H9 (cell line): ENCODE data around the gene BASP1. TPM values are rescaled to one million over a fixed set of nuclear protein-coding genes. Genes with fewer than 3 reads are reported as not detected.
A peak's percentile ranks its signal among the peaks of the same experiment; 100 is the strongest.

Experiments used
- DNase-seq: peaks from one replicate; pipeline ENCODE4 v3.0.0-alpha.2; 2017
- H2AFZ ChIP-seq: one replicate; pipeline ENCODE4 v1.6.1; 2013; ENCODE audit warnings: mild to moderate bottlenecking, low read length, control low read depth, moderate library complexity
- H2AK5ac ChIP-seq: 2 replicates; pipeline ENCODE4 v1.6.1; 2013; ENCODE audit warnings: low read length, control low read depth, mixed read lengths; ENCODE audit not compliant: insufficient read length
- H2BK120ac ChIP-seq: one replicate; pipeline ENCODE4 v1.6.1; 2013; ENCODE audit warnings: low read depth, mild to moderate bottlenecking, low read length, control low read depth, inconsistent platforms; ENCODE audit not compliant: poor library complexity, severe bottlenecking
- H2BK12ac ChIP-seq: 2 replicates; pipeline ENCODE4 v1.6.1; 2013; ENCODE audit warnings: low read length, control low read depth, mixed read lengths, low read depth; ENCODE audit not compliant: insufficient read length
- H2BK15ac ChIP-seq: 2 replicates; pipeline ENCODE4 v1.6.1; 2013; ENCODE audit warnings: low read depth, low read length, control low read depth
- H2BK20ac ChIP-seq: one replicate; pipeline ENCODE4 v1.6.1; 2013; ENCODE audit warnings: low read depth, mild to moderate bottlenecking, low read length, control low read depth, inconsistent platforms; ENCODE audit not compliant: poor library complexity, severe bottlenecking
- H2BK5ac ChIP-seq: 2 replicates; pipeline ENCODE4 v1.6.1; 2013; ENCODE audit warnings: low read length, control low read depth, mixed read lengths; ENCODE audit not compliant: insufficient read length
- H3K14ac ChIP-seq: 2 replicates; pipeline ENCODE4 v1.6.1; 2013; ENCODE audit warnings: low read length, control low read depth; ENCODE audit not compliant: insufficient read depth
- H3K18ac ChIP-seq: 2 replicates; pipeline ENCODE4 v1.6.1; 2013; ENCODE audit warnings: low read depth, mild to moderate bottlenecking, mixed read lengths, low read length, control low read depth; ENCODE audit not compliant: insufficient read length
- H3K23ac ChIP-seq: 2 replicates; pipeline ENCODE4 v1.6.1; 2013; ENCODE audit warnings: low read length, control low read depth, mixed read lengths, low read depth; ENCODE audit not compliant: insufficient read length
- H3K23me2 ChIP-seq: 2 replicates; pipeline ENCODE4 v1.6.1; 2013; ENCODE audit warnings: low read depth, mild to moderate bottlenecking, mixed read lengths, low read length, control low read depth; ENCODE audit not compliant: insufficient read length, poor library complexity, severe bottlenecking
- H3K27ac ChIP-seq: 2 replicates; pipeline ENCODE4 v1.5.1; 2013; ENCODE audit warnings: low read length, control low read depth, mixed read lengths, low read depth; ENCODE audit not compliant: insufficient read length
- H3K27me3 ChIP-seq: 2 replicates; pipeline ENCODE4 v1.6.1; 2013; ENCODE audit warnings: low read length, control low read depth, inconsistent platforms; ENCODE audit not compliant: insufficient read depth
- H3K4ac ChIP-seq: 2 replicates; pipeline ENCODE4 v1.6.1; 2013; ENCODE audit warnings: low read depth, mild to moderate bottlenecking, control low read depth, inconsistent platforms, low read length, moderate library complexity
- H3K4me1 ChIP-seq: 2 replicates; pipeline ENCODE4 v1.6.1; 2013; ENCODE audit warnings: low read length, control low read depth, inconsistent platforms; ENCODE audit not compliant: insufficient read depth
- H3K4me2 ChIP-seq: 2 replicates; pipeline ENCODE4 v1.6.1; 2013; ENCODE audit warnings: low read length, control low read depth, mixed read lengths; ENCODE audit not compliant: insufficient read length, insufficient read depth
- H3K56ac ChIP-seq: 2 replicates; pipeline ENCODE4 v1.6.1; 2013; ENCODE audit warnings: low read depth, mild to moderate bottlenecking, mixed read lengths, low read length, control low read depth; ENCODE audit not compliant: insufficient read length
- H3K79me1 ChIP-seq: 2 replicates; pipeline ENCODE4 v1.6.1; 2013; ENCODE audit warnings: low read depth, mild to moderate bottlenecking, moderate library complexity, low read length, control low read depth, inconsistent platforms; ENCODE audit not compliant: insufficient read depth, poor library complexity, severe bottlenecking
- H3K79me2 ChIP-seq: 2 replicates; pipeline ENCODE4 v1.6.1; 2013; ENCODE audit warnings: low read length, control low read depth, inconsistent platforms; ENCODE audit not compliant: insufficient read depth
- H3K9ac ChIP-seq: 2 replicates; pipeline ENCODE4 v1.6.1; 2013; ENCODE audit warnings: low read length, control low read depth, mixed read lengths; ENCODE audit not compliant: insufficient read length; ENCODE audit errors: extremely low read depth
- H3K9me3 ChIP-seq: one replicate; pipeline ENCODE4 v1.6.1; 2013; ENCODE audit warnings: low read depth, low read length, inconsistent platforms; ENCODE audit not compliant: control insufficient read depth
- H3T11ph ChIP-seq: one replicate; pipeline ENCODE4 v1.6.1; 2013; ENCODE audit warnings: mild to moderate bottlenecking, low read length, control low read depth, inconsistent platforms
- H4K20me1 ChIP-seq: one replicate; pipeline ENCODE4 v1.6.1; 2013; ENCODE audit not compliant: control insufficient read depth, insufficient read length, insufficient read depth
- H4K5ac ChIP-seq: 2 replicates; pipeline ENCODE4 v1.6.1; 2013; ENCODE audit warnings: low read depth, mild to moderate bottlenecking, mixed read lengths, low read length, control low read depth; ENCODE audit not compliant: insufficient read length
- H4K8ac ChIP-seq: replicated peaks from 2 replicates; pipeline ENCODE4 v1.6.1; 2013; ENCODE audit warnings: low read length, control low read depth, mixed read lengths, low read depth; ENCODE audit not compliant: insufficient read length
- H4K91ac ChIP-seq: 2 replicates; pipeline ENCODE4 v1.6.1; 2013; ENCODE audit warnings: low read depth, mild to moderate bottlenecking, moderate library complexity, mixed read lengths, low read length, control low read depth; ENCODE audit not compliant: insufficient read length
- H3K27ac Mint-ChIP-seq, 3 experiments: 2 replicates in 2 of 3; 3 replicates in 1 of 3; pipeline ENCODE4 v1.8.0; 2020 to 2021; ENCODE audit warnings: mixed read lengths in 3 of 3, mild to moderate bottlenecking in 1 of 3, moderate library complexity in 1 of 3
- H3K27me3 Mint-ChIP-seq: 2 replicates; pipeline ENCODE4 v1.8.0; 2021; ENCODE audit warnings: low read depth, mild to moderate bottlenecking, moderate library complexity, mixed read lengths
- H3K36me3 Mint-ChIP-seq, 3 experiments: 2 replicates in 2 of 3; 3 replicates in 1 of 3; pipeline ENCODE4 v1.8.0; 2020 to 2021; ENCODE audit warnings: low read depth in 3 of 3, mixed read lengths in 3 of 3; ENCODE audit not compliant: insufficient read depth in 1 of 3
- H3K4me1 Mint-ChIP-seq, 2 experiments: 2 replicates each; pipeline ENCODE4 v1.8.0; 2020; ENCODE audit warnings: mixed read lengths in 2 of 2
- H3K4me3 Mint-ChIP-seq, 2 experiments: 2 replicates in 1 of 2; 3 replicates in 1 of 2; pipeline ENCODE4 v1.8.0; 2020 to 2021; ENCODE audit warnings: mild to moderate bottlenecking in 2 of 2, mixed read lengths in 2 of 2, moderate library complexity in 1 of 2
- H3K9me3 Mint-ChIP-seq, 2 experiments: 2 replicates in 1 of 2; 3 replicates in 1 of 2; pipeline ENCODE4 v1.8.0; 2020; ENCODE audit warnings: mild to moderate bottlenecking in 2 of 2, mixed read lengths in 2 of 2, moderate library complexity in 1 of 2
- whole genome bisulfite sequencing: extraction: QIAGEN DNeasy Blood & Tissue Kit; methylation state at CpG from one replicate; pipeline ENCODE4 v1.1.7; 2013; ENCODE audit warnings: missing lambda C conversion rate, low lambda C conversion rate, mixed read lengths; ENCODE audit not compliant: insufficient read length; ENCODE audit errors: extremely low coverage; 5-methylcytosine and 5-hydroxymethylcytosine counted together
- total RNA-seq: library from RNA; stranded (reverse); gene quantifications from 2 replicates; pipeline ENCODE4 v1.2.1, GENCODE V29; 2021
- TF ChIP-seq, protein P1 (sequence below): fragments of 200-600 bp; sonication (generic); conservative IDR thresholded peaks from 3 replicates; pipeline ENCODE4 v1.8.0; 2021; ENCODE audit warnings: antibody characterized with exemption, mild to moderate bottlenecking

BASP1 gene
- total RNA-seq, 1 experiment from 2014 or later, result 180 TPM

DNA sequence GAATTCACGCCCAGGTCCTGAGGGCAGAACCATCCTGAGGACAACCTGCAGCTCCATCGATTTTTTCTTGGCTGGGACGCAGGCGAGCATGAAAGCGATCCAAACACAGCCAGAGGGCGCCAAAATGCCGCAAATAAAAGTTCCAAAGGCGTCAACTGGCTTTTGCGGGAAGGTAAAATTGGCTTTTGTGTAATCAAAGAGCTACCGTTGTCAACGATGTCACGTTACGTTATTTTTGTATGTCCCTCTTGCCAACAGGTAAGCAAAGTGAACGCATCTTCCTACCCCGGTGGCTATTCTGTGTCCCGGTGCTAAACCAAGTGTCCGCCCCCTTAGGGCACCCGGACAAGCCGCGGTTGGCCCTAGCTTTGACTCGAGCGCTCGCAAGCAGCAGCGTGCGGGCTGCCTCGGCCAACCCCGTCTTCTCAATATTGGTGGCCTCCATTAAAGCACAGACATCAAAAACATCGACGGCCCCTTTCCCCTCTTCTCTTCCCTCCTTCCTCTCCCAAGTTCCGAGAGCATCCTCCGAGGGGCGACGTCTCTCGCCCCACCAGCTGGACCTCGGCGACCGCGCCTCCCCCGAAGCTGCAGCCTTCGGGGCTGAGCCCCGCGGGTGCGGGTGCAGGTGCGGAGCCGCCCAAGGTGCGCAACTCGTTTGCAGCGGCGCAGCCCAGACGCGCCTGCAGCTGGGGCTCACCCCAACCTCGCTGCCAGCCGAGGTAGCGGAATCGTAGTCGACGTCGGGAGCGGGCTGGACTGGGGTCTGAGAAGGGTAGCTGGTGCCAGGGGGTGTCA is 1.1 kb upstream of the BASP1 start:
- Histone ChIP-seq H2BK5ac (no peak overlapping the region), H3K27ac (no peak overlapping the region), H2AK5ac (no peak overlapping the region), H4K8ac (no peak overlapping the region), H3K4me2 (peak overlapping the region; percentile 43), H3K56ac (no peak overlapping the region), H2BK12ac (no peak overlapping the region), H3K23ac (no peak overlapping the region), H4K20me1 (no peaks in the 10 kb centered on the region), H3K18ac (no peak overlapping the region), H2BK15ac (no peak overlapping the region), H3K4ac (no peak overlapping the region), H3K14ac (no peak overlapping the region), H3K4me1 (peaks cover 13% of the 10 kb centered on the region; the same call in 1 of the 2 replicates), H3K9ac (no peak overlapping the region), H4K91ac (no peak overlapping the region), H3K23me2 (peaks cover 15% of the 10 kb centered on the region), H2BK20ac (no peak overlapping the region), H2BK120ac (no peak overlapping the region), H3K79me2 (peaks cover 24% of the 10 kb centered on the region; the same call in 1 of the 2 replicates), H4K5ac (no peak overlapping the region), H3K79me1 (no peaks in the 10 kb centered on the region), H3T11ph (no peak overlapping the region), H3K9me3 (no peaks in the 10 kb centered on the region), H2AFZ (no peak overlapping the region), H3K27me3 (no peaks in the 10 kb centered on the region)
- no CpG with 5 or more reads among the region's 59 CpGs for WGBS
- DNase-seq, result peak; percentile 84
- Mint-ChIP-seq H3K36me3 (peaks cover 10 to 24% (median 18%) of the 10 kb centered on the region in 3 experiments), H3K4me1 (peaks cover 55 to 64% of the 10 kb centered on the region in 2 experiments), H3K9me3 (no peaks in the 10 kb centered on the region), H3K27ac (peak overlapping the region in 2 of 3 experiments; percentile 92 to 95; a peak in 5 of 7 replicates), H3K27me3 (no peaks in the 10 kb centered on the region), H3K4me3 (peak overlapping the region; percentile 88 to 97)
- TF ChIP-seq, protein P1, sequence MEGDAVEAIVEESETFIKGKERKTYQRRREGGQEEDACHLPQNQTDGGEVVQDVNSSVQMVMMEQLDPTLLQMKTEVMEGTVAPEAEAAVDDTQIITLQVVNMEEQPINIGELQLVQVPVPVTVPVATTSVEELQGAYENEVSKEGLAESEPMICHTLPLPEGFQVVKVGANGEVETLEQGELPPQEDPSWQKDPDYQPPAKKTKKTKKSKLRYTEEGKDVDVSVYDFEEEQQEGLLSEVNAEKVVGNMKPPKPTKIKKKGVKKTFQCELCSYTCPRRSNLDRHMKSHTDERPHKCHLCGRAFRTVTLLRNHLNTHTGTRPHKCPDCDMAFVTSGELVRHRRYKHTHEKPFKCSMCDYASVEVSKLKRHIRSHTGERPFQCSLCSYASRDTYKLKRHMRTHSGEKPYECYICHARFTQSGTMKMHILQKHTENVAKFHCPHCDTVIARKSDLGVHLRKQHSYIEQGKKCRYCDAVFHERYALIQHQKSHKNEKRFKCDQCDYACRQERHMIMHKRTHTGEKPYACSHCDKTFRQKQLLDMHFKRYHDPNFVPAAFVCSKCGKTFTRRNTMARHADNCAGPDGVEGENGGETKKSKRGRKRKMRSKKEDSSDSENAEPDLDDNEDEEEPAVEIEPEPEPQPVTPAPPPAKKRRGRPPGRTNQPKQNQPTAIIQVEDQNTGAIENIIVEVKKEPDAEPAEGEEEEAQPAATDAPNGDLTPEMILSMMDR, result peak; percentile 90
